Measurements from ENCODE around the gene DENND11.
A peak's percentile ranks its signal among the peaks of the same experiment; 100 is the strongest.

Gene DENND11

GRCh38 chr7:141702047-141702567 is at the start of gene DENND11:
Gene DENND11, minus strand, starts transcription at chr7:141702166. Its CDS starts 13 bp downstream, at chr7:141702153.
- DNase-seq = peak; percentile 73

GRCh38 chr7:141748396-141748795 is 46.4 kb upstream of the DENND11 start:
- DNase-seq = no peak

GRCh38 chr7:141744131-141744530 is 42.2 kb upstream of the DENND11 start:
- no peak for DNase-seq

- no peak for DNase-seq
Measured at GRCh38 chr7:141742229-141742628, 40.3 kb upstream of the DENND11 start.

GRCh38 chr7:141739250-141739649 is 37.3 kb upstream of the DENND11 start:
- DNase-seq = no peak

- no peak for DNase-seq
Measured at GRCh38 chr7:141738592-141739013, 36.6 kb upstream of the DENND11 start.

GRCh38 chr7:141737836-141738591 is 36.0 kb upstream of the DENND11 start, which contains the start of gene SSBP1:
Gene SSBP1, plus strand, starts transcription at chr7:141738358. Its CDS starts 809 bp downstream, at chr7:141739167.
- peak; percentile 91 for DNase-seq

GRCh38 chr7:141737118-141737835 is 35.3 kb upstream of the DENND11 start:
- DNase-seq = peak; percentile 10

- no peak for DNase-seq
Measured at GRCh38 chr7:141731476-141732149, 29.6 kb upstream of the DENND11 start.

GRCh38 chr7:141729020-141729419 is 27.1 kb upstream of the DENND11 start:
- no peak for DNase-seq

- DNase-seq = no peak
Measured at GRCh38 chr7:141722529-141722928, 20.6 kb upstream of the DENND11 start.

- no peak for DNase-seq
Measured at GRCh38 chr7:141717450-141717849, 15.5 kb upstream of the DENND11 start.

- no peak for DNase-seq
Measured at GRCh38 chr7:141715794-141716689, 14.1 kb upstream of the DENND11 start.

- DNase-seq = no peak
Measured at GRCh38 chr7:141715018-141715417, 13.1 kb upstream of the DENND11 start.

GRCh38 chr7:141714571-141714970 is 12.6 kb upstream of the DENND11 start:
- DNase-seq = no peak

- DNase-seq = no peak
Measured at GRCh38 chr7:141713890-141714289, 11.9 kb upstream of the DENND11 start.

GRCh38 chr7:141712603-141713255 is 10.8 kb upstream of the DENND11 start:
- DNase-seq = no peak

- DNase-seq = no peak
Measured at GRCh38 chr7:141710301-141710700, 8.3 kb upstream of the DENND11 start.

- DNase-seq = no peak
Measured at GRCh38 chr7:141709749-141710148, 7.8 kb upstream of the DENND11 start.

GRCh38 chr7:141709318-141709717 is 7.4 kb upstream of the DENND11 start:
- DNase-seq = no peak

- DNase-seq = no peak
Measured at GRCh38 chr7:141708351-141708750, 6.4 kb upstream of the DENND11 start, which contains the start of gene WEE2. Gene WEE2, plus strand, starts transcription at chr7:141708353. Its CDS starts 406 bp downstream, at chr7:141708759.
